Gastrocnemius medialis (tissue), 4 donors: ENCODE results near the gene OSBPL10. TPM values are rescaled to one million over a fixed set of nuclear protein-coding genes. Genes with fewer than 3 reads are reported as not detected.

ENCODE experiments used
- ATAC-seq, 2 donors: fragments of 150-250 bp; one replicate each; pipeline ENCODE4 v1.9.1; 2016
- DNase-seq, 2 donors: peaks; one replicate each; pipeline ENCODE4 v3.0.0-alpha.2; 2019
- H3K27ac ChIP-seq, 4 donors: fragments of 200-600 bp; sonication (generic); 1 replicate in 1 of 4; 2 replicates in 3 of 4; pipeline ENCODE4 v1.5.1; 2016 to 2018; ENCODE audit warnings: mild to moderate bottlenecking in 2 of 4, moderate library complexity in 1 of 4
- H3K27me3 ChIP-seq, 3 donors: fragments of 200-600 bp; sonication (generic) in 2 of 3; 1 replicate in 1 of 3; 2 replicates in 2 of 3; pipeline versions ENCODE4 v1.5.1 to v1.6.0; 2016 to 2019; ENCODE audit warnings: mild to moderate bottlenecking in 1 of 3, moderate library complexity in 1 of 3
- H3K36me3 ChIP-seq, 2 donors: fragments of 200-600 bp; sonication (generic) in 1 of 2; one replicate each; pipeline ENCODE4 v1.5.1; 2017 to 2018
- H3K4me1 ChIP-seq, 2 donors: fragments of 200-600 bp; sonication (generic) in 1 of 2; one replicate each; pipeline ENCODE4 v1.5.1; 2016 to 2017; ENCODE audit warnings: mild to moderate bottlenecking in 2 of 2
- H3K4me3 ChIP-seq, 4 donors: fragments of 200-600 bp; sonication (generic) in 3 of 4; 1 replicate in 1 of 4; 2 replicates in 3 of 4; pipeline ENCODE4 v1.5.1; 2016 to 2019; ENCODE audit warnings: mild to moderate bottlenecking in 2 of 4
- H3K9me3 ChIP-seq, 3 donors: fragments of 200-600 bp; sonication (generic) in 2 of 3; 1 replicate in 1 of 3; 2 replicates in 2 of 3; pipeline ENCODE4 v1.5.1; 2016 to 2019
- CTCF ChIP-seq, 5 experiments: fragments of 450-650 bp in 3 of 5; fragments of 200-600 bp in 2 of 5; sonication (generic) in 2 of 5; IDR thresholded peaks in 4 of 5; conservative IDR thresholded peaks in 1 of 5; 1 replicate in 4 of 5; 2 replicates in 1 of 5; pipeline ENCODE4 v1.5.1; 2016 to 2019; ENCODE audit warnings: antibody characterized with exemption in 5 of 5, mild to moderate bottlenecking in 3 of 5, moderate library complexity in 3 of 5
- POLR2A ChIP-seq, 2 donors: fragments of 450-650 bp; IDR thresholded peaks; one replicate each; pipeline ENCODE4 v1.6.1; 2017; ENCODE audit warnings: antibody characterized with exemption in 2 of 2, mild to moderate bottlenecking in 2 of 2, moderate library complexity in 2 of 2
- in situ Hi-C, 4 donors: fragments of 200-750 bp; cut with MboI; loops; one replicate each; pipeline versions ENCODE4 v1.15.0 to v1.8.0; 2017; ENCODE audit warnings: low sequenced_read_pairs in 4 of 4
- intact Hi-C: fragments of 100-400 bp; cut with DNase I; formaldehyde crosslinking; loops from one replicate; pipeline ENCODE4 v1.15.1; 2023; ENCODE audit warnings: low total_unique reads
- total RNA-seq, 4 donors: library from RNA; depleted of rRNA; stranded (reverse); fragments of >200 nt; gene quantifications; one replicate each; pipeline versions ENCODE4 v1.1.0 to v1.2.3, GENCODE V29; 2016

Gene OSBPL10
- total RNA-seq, 4 donors from 2014 or later, result 1.4 to 7.0 (median 3.8) TPM

DNA sequence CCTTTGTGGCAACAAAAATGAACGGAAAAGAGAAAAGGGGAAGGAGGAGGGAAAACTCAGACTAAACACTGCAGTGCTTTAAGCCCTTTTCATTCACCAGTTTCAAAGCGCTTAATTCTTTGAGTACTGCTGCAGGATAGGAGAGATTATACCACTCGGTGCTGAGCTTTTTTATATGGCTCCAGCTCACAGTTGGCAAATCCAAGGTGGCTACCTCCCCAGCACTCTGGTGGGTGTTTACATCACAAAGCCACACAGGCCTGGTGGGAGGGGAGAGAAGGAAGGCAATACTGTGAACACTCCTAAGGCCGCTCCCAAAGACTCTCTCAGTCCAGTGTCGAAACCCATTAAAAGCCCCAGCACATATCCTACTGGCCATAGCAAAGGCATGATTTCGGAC, 256.9 kb downstream of the OSBPL10 start:
- intact Hi-C loops, result no loop called here
- Histone ChIP-seq H3K36me3 (no peaks in the 10 kb centered on the region), H3K27me3 (no peaks in the 10 kb centered on the region), H3K4me1 (no peaks in the 10 kb centered on the region), H3K4me3 (no peak overlapping the region), H3K27ac (no peak overlapping the region), H3K9me3 (no peaks in the 10 kb centered on the region)
- TF ChIP-seq POLR2A (IDR thresholded peaks at IDR 0.05) (no peak), CTCF (IDR thresholded peaks at IDR 0.05 in 4 of 5, conservative IDR thresholded peaks at IDR 0.05 in 1 of 5) (no peak)
- no peak for ATAC-seq
- in situ Hi-C loops, result no loop called here
- no peak for DNase-seq

- in situ Hi-C loops, result no loop called here
- no peak overlapping the region for H3K4me3 ChIP-seq
- H3K9me3 ChIP-seq, result no peaks in the 10 kb centered on the region
- no peaks in the 10 kb centered on the region for H3K36me3 ChIP-seq
- no peaks in the 10 kb centered on the region for H3K27me3 ChIP-seq
- intact Hi-C loops, result no loop called here
- no peak for TF ChIP-seq CTCF (IDR thresholded peaks at IDR 0.05 in 4 of 5, conservative IDR thresholded peaks at IDR 0.05 in 1 of 5)
- no peak for TF ChIP-seq POLR2A (IDR thresholded peaks at IDR 0.05)
- DNase-seq (no peak), ATAC-seq (no peak)
- H3K27ac ChIP-seq, result no peak overlapping the region
- H3K4me1 ChIP-seq, result no peaks in the 10 kb centered on the region
These were observed 257.4 kb downstream of the OSBPL10 start for GRCh38 chr3:31723701-31724100.

GRCh38 chr3:31721676-31722075, 259.4 kb downstream of the OSBPL10 start:
- intact Hi-C loops, result no loop called here
- Histone ChIP-seq H3K4me1 (no peaks in the 10 kb centered on the region), H3K9me3 (no peaks in the 10 kb centered on the region), H3K4me3 (no peak overlapping the region), H3K36me3 (no peaks in the 10 kb centered on the region), H3K27me3 (no peaks in the 10 kb centered on the region), H3K27ac (no peak overlapping the region)
- no peak for ATAC-seq
- in situ Hi-C loops, result no loop called here
- no peak for TF ChIP-seq POLR2A (IDR thresholded peaks at IDR 0.05)
- TF ChIP-seq CTCF (IDR thresholded peaks at IDR 0.05 in 4 of 5, conservative IDR thresholded peaks at IDR 0.05 in 1 of 5), result no peak
- DNase-seq, result no peak

- H3K9me3 ChIP-seq, result no peaks in the 10 kb centered on the region
- intact Hi-C loops, result no loop called here
- H3K36me3 ChIP-seq, result no peaks in the 10 kb centered on the region
- in situ Hi-C loops, result no loop called here
- H3K4me3 ChIP-seq, result no peak overlapping the region
- H3K27me3 ChIP-seq, result no peaks in the 10 kb centered on the region
- no peak for TF ChIP-seq POLR2A (IDR thresholded peaks at IDR 0.05)
- no peak for TF ChIP-seq CTCF (IDR thresholded peaks at IDR 0.05 in 4 of 5, conservative IDR thresholded peaks at IDR 0.05 in 1 of 5)
- no peak for DNase-seq
- no peaks in the 10 kb centered on the region for H3K4me1 ChIP-seq
- no peak overlapping the region for H3K27ac ChIP-seq
- ATAC-seq, result no peak
These were observed 266.4 kb downstream of the OSBPL10 start for GRCh38 chr3:31714495-31715280.

GRCh38 chr3:31713816-31714215, 267.2 kb downstream of the OSBPL10 start:
- no peak overlapping the region for H3K27ac ChIP-seq
- H3K9me3 ChIP-seq, result no peaks in the 10 kb centered on the region
- H3K4me1 ChIP-seq, result no peaks in the 10 kb centered on the region
- in situ Hi-C loops (no loop called here), intact Hi-C loops (no loop called here)
- ATAC-seq, result no peak
- H3K4me3 ChIP-seq, result no peak overlapping the region
- no peaks in the 10 kb centered on the region for H3K36me3 ChIP-seq
- no peak for DNase-seq
- H3K27me3 ChIP-seq, result no peaks in the 10 kb centered on the region
- TF ChIP-seq CTCF (IDR thresholded peaks at IDR 0.05 in 4 of 5, conservative IDR thresholded peaks at IDR 0.05 in 1 of 5) (no peak), POLR2A (IDR thresholded peaks at IDR 0.05) (no peak)
